Measurements from ENCODE around the gene DDX23.

DNA sequence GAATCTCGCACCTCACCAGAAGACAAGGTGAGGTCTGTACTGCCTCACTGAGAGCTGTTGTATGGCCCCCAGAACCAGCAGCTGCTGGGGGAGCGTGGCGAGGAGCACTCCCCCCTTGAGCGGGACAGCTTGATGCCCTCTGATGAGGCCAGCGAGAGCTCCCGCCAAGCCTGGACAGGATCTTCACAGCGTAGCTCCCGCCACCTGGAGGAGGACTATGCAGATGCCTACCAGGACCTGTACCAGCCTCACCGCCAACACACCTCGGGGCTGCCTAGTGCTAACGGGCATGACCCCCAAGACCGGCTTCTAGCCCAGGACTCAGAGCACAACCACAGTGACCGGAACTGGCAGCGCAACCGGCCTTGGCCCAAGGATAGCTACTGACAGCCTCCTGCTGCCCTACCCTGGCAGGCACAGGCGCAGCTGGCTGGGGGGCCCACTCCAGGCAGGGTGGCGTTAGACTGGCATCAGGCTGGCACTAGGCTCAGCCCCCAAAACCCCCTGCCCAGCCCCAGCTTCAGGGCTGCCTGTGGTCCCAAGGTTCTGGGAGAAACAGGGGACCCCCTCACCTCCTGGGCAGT lies 24.4 kb downstream of the DDX23 start:
- TF ChIP-seq, protein P1, sequence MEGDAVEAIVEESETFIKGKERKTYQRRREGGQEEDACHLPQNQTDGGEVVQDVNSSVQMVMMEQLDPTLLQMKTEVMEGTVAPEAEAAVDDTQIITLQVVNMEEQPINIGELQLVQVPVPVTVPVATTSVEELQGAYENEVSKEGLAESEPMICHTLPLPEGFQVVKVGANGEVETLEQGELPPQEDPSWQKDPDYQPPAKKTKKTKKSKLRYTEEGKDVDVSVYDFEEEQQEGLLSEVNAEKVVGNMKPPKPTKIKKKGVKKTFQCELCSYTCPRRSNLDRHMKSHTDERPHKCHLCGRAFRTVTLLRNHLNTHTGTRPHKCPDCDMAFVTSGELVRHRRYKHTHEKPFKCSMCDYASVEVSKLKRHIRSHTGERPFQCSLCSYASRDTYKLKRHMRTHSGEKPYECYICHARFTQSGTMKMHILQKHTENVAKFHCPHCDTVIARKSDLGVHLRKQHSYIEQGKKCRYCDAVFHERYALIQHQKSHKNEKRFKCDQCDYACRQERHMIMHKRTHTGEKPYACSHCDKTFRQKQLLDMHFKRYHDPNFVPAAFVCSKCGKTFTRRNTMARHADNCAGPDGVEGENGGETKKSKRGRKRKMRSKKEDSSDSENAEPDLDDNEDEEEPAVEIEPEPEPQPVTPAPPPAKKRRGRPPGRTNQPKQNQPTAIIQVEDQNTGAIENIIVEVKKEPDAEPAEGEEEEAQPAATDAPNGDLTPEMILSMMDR (IDR thresholded peaks at IDR 0.05) = no peak
- TF ChIP-seq POLR2AphosphoS5 (IDR thresholded peaks at IDR 0.05) (no peak), POLR2A (IDR thresholded peaks at IDR 0.05) (no peak)

Data from breast epithelium (tissue), 3 donors.